ENCODE results near the gene MYPN. TPM values are rescaled to one million over a fixed set of nuclear protein-coding genes. Genes with fewer than 3 reads are reported as not detected.

The MYPN gene
- total and polyA plus RNA-seq, 2 experiments from 2014 or later = not detected

DNA sequence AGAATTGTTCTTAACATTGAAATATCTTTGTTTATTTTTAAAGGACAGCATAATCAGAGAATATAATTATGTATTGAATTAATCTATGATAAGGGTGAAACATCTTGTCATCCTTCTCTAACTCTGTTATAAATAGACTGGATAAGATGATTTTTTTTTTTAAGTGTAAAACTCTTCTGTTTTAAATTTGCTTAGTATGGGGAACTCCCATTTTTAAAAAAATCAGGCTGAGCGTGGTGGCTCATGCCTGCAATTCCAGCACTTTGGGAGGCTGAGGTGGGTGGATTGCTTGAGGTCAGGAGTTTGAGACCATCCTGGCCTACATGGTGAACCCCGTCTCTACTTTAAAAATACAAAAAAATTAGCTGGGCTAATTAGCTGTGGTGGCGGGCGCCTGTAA, 24.8 kb upstream of the MYPN start:
- Histone ChIP-seq H3K4me2 (no peak overlapping the region), H3K9me3 (ENCODE audit: low read depth) (no peaks in the 10 kb centered on the region), H3K9me2 (replicated peaks; ENCODE audit: insufficient read depth) (no peaks in the 10 kb centered on the region), H3K4me3 (no peak overlapping the region), H3K36me3 (replicated peaks; ENCODE audit: insufficient read depth, low read depth) (no peaks in the 10 kb centered on the region), H3K27me3 (no peaks in the 10 kb centered on the region), H3K79me2 (no peaks in the 10 kb centered on the region), H2AFZ (no peak overlapping the region), H3K4me1 (ENCODE audit: insufficient read depth) (no peaks in the 10 kb centered on the region), H4K20me1 (ENCODE audit: insufficient read depth, poor library complexity, severe bottlenecking) (no peaks in the 10 kb centered on the region), H3K27ac (no peak overlapping the region)
- no peak for DNase-seq (ENCODE audit: low spot score)
- WGBS (ENCODE audit: low lambda C conversion rate, missing lambda C conversion rate) = 84% methylated on average over 4 of the region's 4 CpGs
- TF ChIP-seq, protein P1, sequence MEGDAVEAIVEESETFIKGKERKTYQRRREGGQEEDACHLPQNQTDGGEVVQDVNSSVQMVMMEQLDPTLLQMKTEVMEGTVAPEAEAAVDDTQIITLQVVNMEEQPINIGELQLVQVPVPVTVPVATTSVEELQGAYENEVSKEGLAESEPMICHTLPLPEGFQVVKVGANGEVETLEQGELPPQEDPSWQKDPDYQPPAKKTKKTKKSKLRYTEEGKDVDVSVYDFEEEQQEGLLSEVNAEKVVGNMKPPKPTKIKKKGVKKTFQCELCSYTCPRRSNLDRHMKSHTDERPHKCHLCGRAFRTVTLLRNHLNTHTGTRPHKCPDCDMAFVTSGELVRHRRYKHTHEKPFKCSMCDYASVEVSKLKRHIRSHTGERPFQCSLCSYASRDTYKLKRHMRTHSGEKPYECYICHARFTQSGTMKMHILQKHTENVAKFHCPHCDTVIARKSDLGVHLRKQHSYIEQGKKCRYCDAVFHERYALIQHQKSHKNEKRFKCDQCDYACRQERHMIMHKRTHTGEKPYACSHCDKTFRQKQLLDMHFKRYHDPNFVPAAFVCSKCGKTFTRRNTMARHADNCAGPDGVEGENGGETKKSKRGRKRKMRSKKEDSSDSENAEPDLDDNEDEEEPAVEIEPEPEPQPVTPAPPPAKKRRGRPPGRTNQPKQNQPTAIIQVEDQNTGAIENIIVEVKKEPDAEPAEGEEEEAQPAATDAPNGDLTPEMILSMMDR (IDR thresholded peaks at IDR 0.05; ENCODE audit: poor library complexity) = no peak
- no peak for TF ChIP-seq EZH2 (IDR thresholded peaks at IDR 0.05; ENCODE audit: borderline replicate concordance)
- TF ChIP-seq EZH2phosphoT487 (IDR thresholded peaks at IDR 0.05; ENCODE audit: low read depth, severe bottlenecking, unreplicated experiment) = no peak

DNA sequence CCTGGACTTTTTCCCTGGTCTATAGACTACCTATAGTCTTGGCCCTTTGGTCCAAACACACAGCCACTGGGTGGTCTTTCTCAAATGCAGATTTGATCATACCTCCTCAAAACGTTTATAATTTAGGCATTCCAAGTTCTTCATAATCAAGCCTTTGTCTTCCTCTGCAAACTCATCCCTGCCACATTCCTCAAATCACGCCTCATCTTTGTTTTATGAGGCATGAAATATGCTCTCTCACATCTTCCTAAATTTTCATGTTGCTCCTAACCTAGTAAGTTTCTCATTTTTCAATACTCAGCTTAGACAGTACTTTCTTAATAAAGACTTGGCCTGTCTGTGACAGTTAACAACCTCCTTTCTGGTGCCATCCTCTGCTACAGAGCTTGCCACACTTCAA, 23.3 kb upstream of the MYPN start:
- no peaks in the 10 kb centered on the region for H3K36me3 ChIP-seq (replicated peaks; ENCODE audit: insufficient read depth, low read depth)
- no peaks in the 10 kb centered on the region for H3K27me3 ChIP-seq
- no peaks in the 10 kb centered on the region for H3K79me2 ChIP-seq
- H3K4me1 ChIP-seq (ENCODE audit: insufficient read depth) = no peaks in the 10 kb centered on the region
- H3K4me2 ChIP-seq = no peak overlapping the region
- no peaks in the 10 kb centered on the region for H3K9me2 ChIP-seq (replicated peaks; ENCODE audit: insufficient read depth)
- no peak for DNase-seq (ENCODE audit: low spot score)
- H2AFZ ChIP-seq = no peak overlapping the region
- no peak overlapping the region for H3K27ac ChIP-seq
- H3K9me3 ChIP-seq (ENCODE audit: low read depth) = no peaks in the 10 kb centered on the region
- TF ChIP-seq, protein P1 (IDR thresholded peaks at IDR 0.05; ENCODE audit: poor library complexity) = no peak
- 78% methylated on average over 2 of the region's 2 CpGs for WGBS (ENCODE audit: low lambda C conversion rate, missing lambda C conversion rate)
- no peaks in the 10 kb centered on the region for H4K20me1 ChIP-seq (ENCODE audit: insufficient read depth, poor library complexity, severe bottlenecking)
- H3K4me3 ChIP-seq = no peak overlapping the region

DNA sequence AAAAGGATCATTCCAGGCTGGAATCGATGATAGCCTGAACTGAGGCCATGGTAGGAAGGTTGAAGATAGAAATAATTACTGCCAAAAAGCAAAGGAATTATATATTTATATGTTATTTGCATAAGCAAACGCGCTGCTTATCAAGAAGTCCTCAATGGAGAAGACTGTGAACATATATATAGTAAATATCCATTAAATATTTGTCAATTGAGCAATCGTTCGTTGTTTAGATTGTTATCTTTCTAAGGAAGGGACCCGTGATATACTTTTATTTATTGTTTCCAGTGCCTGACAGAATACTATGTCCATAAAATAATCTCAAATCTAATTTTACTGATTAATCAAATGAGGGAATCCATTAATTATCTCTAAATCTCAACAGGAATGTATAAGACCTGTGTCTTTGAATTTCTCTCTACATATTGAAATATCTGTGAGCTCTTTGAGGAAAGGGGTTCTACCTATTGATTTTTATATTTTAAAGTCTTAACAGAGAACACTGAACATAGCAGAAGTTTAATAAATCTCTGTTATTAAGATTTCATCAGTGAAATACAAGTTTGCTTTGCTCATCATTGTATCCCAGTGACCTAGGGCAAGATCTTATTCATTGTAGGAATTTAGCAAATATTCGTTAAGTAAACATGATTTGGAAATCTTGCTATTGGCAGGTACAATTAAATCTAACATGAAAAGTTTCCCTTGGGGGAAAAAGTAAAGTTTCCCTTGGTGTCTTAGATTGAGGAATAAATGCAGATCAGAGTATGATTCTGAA, 22.2 kb upstream of the MYPN start:
- Histone ChIP-seq H3K9me2 (replicated peaks; ENCODE audit: insufficient read depth) (no peaks in the 10 kb centered on the region), H3K9me3 (ENCODE audit: low read depth) (no peaks in the 10 kb centered on the region), H3K4me3 (no peak overlapping the region), H3K27me3 (no peaks in the 10 kb centered on the region), H4K20me1 (ENCODE audit: insufficient read depth, poor library complexity, severe bottlenecking) (no peaks in the 10 kb centered on the region), H3K79me2 (no peaks in the 10 kb centered on the region), H2AFZ (no peak overlapping the region), H3K4me2 (no peak overlapping the region), H3K36me3 (replicated peaks; ENCODE audit: insufficient read depth, low read depth) (no peaks in the 10 kb centered on the region), H3K4me1 (ENCODE audit: insufficient read depth) (no peaks in the 10 kb centered on the region), H3K27ac (no peak overlapping the region)
- TF ChIP-seq, protein P1 (IDR thresholded peaks at IDR 0.05; ENCODE audit: poor library complexity) = no peak
- TF ChIP-seq EZH2phosphoT487 (IDR thresholded peaks at IDR 0.05; ENCODE audit: low read depth, severe bottlenecking, unreplicated experiment) = no peak
- no peak for TF ChIP-seq EZH2 (IDR thresholded peaks at IDR 0.05; ENCODE audit: borderline replicate concordance)
- WGBS (ENCODE audit: low lambda C conversion rate, missing lambda C conversion rate) = 88% methylated on average over 7 of the region's 7 CpGs
- no peak for DNase-seq (ENCODE audit: low spot score)

Measured in hepatocyte (in vitro differentiated cells).